ENCODE results near the gene C18orf54. TPM values are rescaled to one million over a fixed set of nuclear protein-coding genes. Genes with fewer than 3 reads are reported as not detected.

Gene C18orf54
- total and polyA plus RNA-seq, 9 of the 15 experiments (the other 6 are each of a cell fraction or from before 2014, with no cell fraction given) = 3.0 to 8.7 (median 4.3) TPM

GRCh38 chr18:54389143-54389505 is 31.4 kb downstream of the C18orf54 start:
- no peaks in the 10 kb centered on the region for H3K36me3 ChIP-seq (ENCODE audit: control insufficient read depth, insufficient read depth, low read length)
- peaks cover 2% of the 10 kb centered on the region; the same call in 1 of the 2 replicates for H3K9me3 ChIP-seq (replicated peaks; ENCODE audit: control insufficient read depth, insufficient read depth, low read depth, low read length)
- DNase-seq (ENCODE audit: extremely low read depth in 1 of 4, low spot score in 3 of 4) = no peak
- H4K20me1 ChIP-seq (replicated peaks; ENCODE audit: control insufficient read depth, insufficient read depth, low read length) = no peaks in the 10 kb centered on the region; the same call in 1 of the 2 replicates
- H2AFZ ChIP-seq (ENCODE audit: low read depth, low read length) = peak overlapping the region; percentile 86
- CTCF ChIA-PET (ENCODE audit: low intra/inter-chr PET ratio) = no interaction called here
- peaks cover 6 to 24% of the 10 kb centered on the region in 2 experiments; a peak in 4 of 5 replicates for H3K4me1 ChIP-seq (replicated peaks in 1 of 2; ENCODE audit: control insufficient read depth in 2 of 2, insufficient read depth in 2 of 2, low read length in 2 of 2)
- 0 out of 4 replicates have a peak overlapping the region, but pooled peaks of 1 of the 2 experiments have one; percentile 57 for H3K9ac ChIP-seq (ENCODE audit: insufficient read depth in 1 of 2, low read depth in 2 of 2, low read length in 2 of 2)
- no peaks in the 10 kb centered on the region for H3K79me2 ChIP-seq (ENCODE audit: control insufficient read depth, insufficient read depth, low read length)
- BruUV-seq (replicated peaks) = no TSS peak
- no peaks in the 10 kb centered on the region for H3K27me3 ChIP-seq (ENCODE audit: control insufficient read depth in 2 of 2, insufficient read depth in 2 of 2, low read length in 2 of 2)
- intact Hi-C loops (cut with micrococcal nuclease) = no loop called here
- 0 out of 2 replicates have a peak, but pooled peaks have one; percentile 1 for TF ChIP-seq TRIM28 (IDR thresholded peaks at IDR 0.05)
- no peak for TF ChIP-seq ZNF407 (IDR thresholded peaks at IDR 0.05; ENCODE audit: low read depth)
- peak overlapping the region; percentile 48; the same call in 1 of the 2 replicates for H3K4me2 ChIP-seq (ENCODE audit: insufficient read depth, low read length)
- 21% methylated on average over 2 of the region's 2 CpGs for WGBS (ENCODE audit: insufficient coverage, low coverage, missing lambda C conversion rate)
- FAIRE-seq = no peak
- H3K9me1 ChIP-seq (ENCODE audit: control insufficient read depth, insufficient read depth, low read length) = no peaks in the 10 kb centered on the region
- H3K4me3 ChIP-seq = no peak overlapping the region
- no peak; the same call in 2 of the 3 replicates for ATAC-seq
- POLR2A ChIA-PET = interaction anchor here (0.7 kb wide), 1 partner anchor 180 kb away, joined by 3 read pairs; no protein-coding TSS in a partner anchor
- in situ Hi-C loops (cut with MboI) = no loop called here
- H3K27ac ChIP-seq (ENCODE audit: extremely low read depth, low read depth, low read length) = peak overlapping the region; percentile 87; the same call in 2 of the 3 replicates

Measured in K562 (cell line).